Endothelial cell (in vitro differentiated cells): ENCODE results near the gene ZNF207. TPM values are rescaled to one million over a fixed set of nuclear protein-coding genes. Genes with fewer than 3 reads are reported as not detected.

ENCODE experiments used
- DNase-seq: peaks from one replicate; pipeline ENCODE4 v3.0.0; 2021; ENCODE audit warnings: low spot score
- H3K27ac Mint-ChIP-seq: one replicate; pipeline ENCODE4 v1.8.0; 2021; ENCODE audit warnings: mixed read lengths, inconsistent platforms; ENCODE audit not compliant: unreplicated experiment
- H3K27me3 Mint-ChIP-seq: one replicate; pipeline ENCODE4 v1.8.0; 2021; ENCODE audit warnings: mild to moderate bottlenecking, moderate library complexity, mixed read lengths, inconsistent platforms; ENCODE audit not compliant: unreplicated experiment
- H3K36me3 Mint-ChIP-seq: one replicate; pipeline ENCODE4 v1.8.0; 2021; ENCODE audit warnings: mild to moderate bottlenecking, low read depth, mixed read lengths, inconsistent platforms; ENCODE audit not compliant: unreplicated experiment
- H3K4me1 Mint-ChIP-seq: one replicate; pipeline ENCODE4 v1.8.0; 2021; ENCODE audit warnings: mild to moderate bottlenecking, mixed read lengths, inconsistent platforms; ENCODE audit not compliant: unreplicated experiment
- H3K4me3 Mint-ChIP-seq: one replicate; pipeline ENCODE4 v1.8.0; 2021; ENCODE audit warnings: mild to moderate bottlenecking, mixed read lengths, inconsistent platforms; ENCODE audit not compliant: unreplicated experiment
- H3K9me3 Mint-ChIP-seq: one replicate; pipeline ENCODE4 v1.8.0; 2021; ENCODE audit warnings: mixed read lengths, inconsistent platforms; ENCODE audit not compliant: unreplicated experiment
- long read RNA-seq: library from polyadenylated mRNA; unstranded; transcript quantifications from one replicate; pipeline ENCODE4 v2.0.0, GENCODE V29; 2020; ENCODE audit not compliant: unreplicated experiment
- total RNA-seq: library from RNA; stranded (reverse); fragmentation: NEBNext Ultra II Directional; extraction: Animal tissue kit (Norgen Biotek cat#: 25700); gene quantifications from one replicate; pipeline ENCODE4 v1.2.1, GENCODE V29; 2021; ENCODE audit not compliant: unreplicated experiment
- TF ChIP-seq, protein P1 (sequence below): fragments of 200-600 bp; sonication (generic); IDR thresholded peaks from one replicate; pipeline ENCODE4 v1.5.0; 2021; ENCODE audit warnings: antibody characterized with exemption; ENCODE audit not compliant: unreplicated experiment

ZNF207 gene
- 211 TPM for total RNA-seq
- long read RNA-seq, full-length matches to known transcripts, result 103 of 113 reads
- long read RNA-seq, partial matches to known transcripts, result 6 of 113 reads
- long read RNA-seq, other reads (novel, unspliced or antisense), result 4 of 113 reads

DNA sequence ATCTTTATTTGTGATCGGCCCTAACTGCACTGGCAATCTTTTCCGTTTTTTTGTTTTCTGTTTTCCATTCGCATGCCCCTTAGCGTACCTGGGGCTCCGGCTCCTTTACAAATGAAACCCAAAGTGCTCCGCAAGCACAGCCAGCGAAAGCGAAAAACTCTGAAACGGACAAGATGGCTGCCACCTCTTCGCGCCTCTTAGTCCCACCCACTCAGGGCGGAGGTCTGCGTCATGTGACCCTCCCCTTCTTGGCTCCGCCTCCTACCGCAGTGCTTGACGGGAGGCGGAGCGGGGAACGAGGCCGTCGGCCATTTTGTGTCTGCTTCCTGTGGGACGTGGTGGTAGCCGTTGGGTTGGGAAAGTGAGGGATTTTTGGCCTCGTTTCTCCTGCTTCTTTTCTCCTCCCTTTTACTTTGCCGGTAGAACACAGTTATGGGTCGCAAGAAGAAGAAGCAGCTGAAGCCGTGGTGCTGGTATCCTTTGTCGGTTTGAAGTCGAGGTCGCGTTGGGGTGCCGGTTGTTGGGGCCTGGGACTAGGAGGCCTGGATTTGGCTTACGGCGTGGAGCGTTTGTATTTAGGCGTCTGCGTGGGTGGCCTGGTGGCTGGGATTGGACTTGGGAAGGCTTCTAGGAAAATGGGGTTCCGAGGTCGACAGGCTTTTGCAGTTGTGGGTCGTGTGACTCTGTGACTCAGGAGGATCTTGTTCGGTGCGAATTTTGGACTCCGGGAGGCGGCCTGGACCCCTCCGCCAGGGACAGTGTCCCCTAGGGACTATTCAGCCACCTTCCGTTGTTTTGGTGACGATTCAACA, at the start of gene ZNF207:
TSS of gene ZNF207 (plus strand) at position 304 of the 812 bp plus-strand sequence. CDS start at position 433, 129 bp downstream.
- H3K36me3 Mint-ChIP-seq, result peaks cover 16% of the 10 kb centered on the region
- H3K27ac Mint-ChIP-seq, result peak within 1 kb of the TSS; percentile 100
- H3K27me3 Mint-ChIP-seq, result peaks cover 14% of the 10 kb centered on the region
- TF ChIP-seq, protein P1, sequence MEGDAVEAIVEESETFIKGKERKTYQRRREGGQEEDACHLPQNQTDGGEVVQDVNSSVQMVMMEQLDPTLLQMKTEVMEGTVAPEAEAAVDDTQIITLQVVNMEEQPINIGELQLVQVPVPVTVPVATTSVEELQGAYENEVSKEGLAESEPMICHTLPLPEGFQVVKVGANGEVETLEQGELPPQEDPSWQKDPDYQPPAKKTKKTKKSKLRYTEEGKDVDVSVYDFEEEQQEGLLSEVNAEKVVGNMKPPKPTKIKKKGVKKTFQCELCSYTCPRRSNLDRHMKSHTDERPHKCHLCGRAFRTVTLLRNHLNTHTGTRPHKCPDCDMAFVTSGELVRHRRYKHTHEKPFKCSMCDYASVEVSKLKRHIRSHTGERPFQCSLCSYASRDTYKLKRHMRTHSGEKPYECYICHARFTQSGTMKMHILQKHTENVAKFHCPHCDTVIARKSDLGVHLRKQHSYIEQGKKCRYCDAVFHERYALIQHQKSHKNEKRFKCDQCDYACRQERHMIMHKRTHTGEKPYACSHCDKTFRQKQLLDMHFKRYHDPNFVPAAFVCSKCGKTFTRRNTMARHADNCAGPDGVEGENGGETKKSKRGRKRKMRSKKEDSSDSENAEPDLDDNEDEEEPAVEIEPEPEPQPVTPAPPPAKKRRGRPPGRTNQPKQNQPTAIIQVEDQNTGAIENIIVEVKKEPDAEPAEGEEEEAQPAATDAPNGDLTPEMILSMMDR, result no peak
- H3K9me3 Mint-ChIP-seq, result no peaks in the 10 kb centered on the region
- peak; percentile 91 for DNase-seq
- H3K4me1 Mint-ChIP-seq, result peaks cover 30% of the 10 kb centered on the region
- H3K4me3 Mint-ChIP-seq, result peak within 1 kb of the TSS; percentile 100

DNA sequence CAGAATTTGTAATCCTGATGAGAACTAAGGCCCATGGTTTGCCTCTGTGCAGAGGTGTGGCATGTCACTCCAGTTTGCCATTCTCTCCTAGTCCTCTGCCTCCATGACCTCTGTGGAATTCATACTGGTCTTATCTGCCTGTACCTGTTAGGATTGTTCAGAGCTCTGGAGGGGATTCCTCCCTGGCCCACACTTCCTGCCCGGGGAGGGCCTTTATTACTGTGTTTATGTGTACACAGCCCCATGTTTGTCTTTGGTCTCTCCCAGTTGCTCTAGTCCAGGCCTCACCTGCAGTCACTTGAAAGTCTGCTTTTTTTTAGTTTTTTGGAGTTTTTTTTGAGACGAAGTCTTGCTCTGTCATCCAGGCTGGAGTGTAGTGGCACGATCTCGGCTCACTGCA, 47.9 kb upstream of the ZNF207 start:
- Mint-ChIP-seq H3K9me3 (no peaks in the 10 kb centered on the region), H3K27ac (no peak overlapping the region), H3K4me1 (peaks cover 24% of the 10 kb centered on the region), H3K36me3 (no peaks in the 10 kb centered on the region), H3K4me3 (no peak overlapping the region), H3K27me3 (no peaks in the 10 kb centered on the region)
- DNase-seq, result no peak
- TF ChIP-seq, protein P1, result no peak

DNA sequence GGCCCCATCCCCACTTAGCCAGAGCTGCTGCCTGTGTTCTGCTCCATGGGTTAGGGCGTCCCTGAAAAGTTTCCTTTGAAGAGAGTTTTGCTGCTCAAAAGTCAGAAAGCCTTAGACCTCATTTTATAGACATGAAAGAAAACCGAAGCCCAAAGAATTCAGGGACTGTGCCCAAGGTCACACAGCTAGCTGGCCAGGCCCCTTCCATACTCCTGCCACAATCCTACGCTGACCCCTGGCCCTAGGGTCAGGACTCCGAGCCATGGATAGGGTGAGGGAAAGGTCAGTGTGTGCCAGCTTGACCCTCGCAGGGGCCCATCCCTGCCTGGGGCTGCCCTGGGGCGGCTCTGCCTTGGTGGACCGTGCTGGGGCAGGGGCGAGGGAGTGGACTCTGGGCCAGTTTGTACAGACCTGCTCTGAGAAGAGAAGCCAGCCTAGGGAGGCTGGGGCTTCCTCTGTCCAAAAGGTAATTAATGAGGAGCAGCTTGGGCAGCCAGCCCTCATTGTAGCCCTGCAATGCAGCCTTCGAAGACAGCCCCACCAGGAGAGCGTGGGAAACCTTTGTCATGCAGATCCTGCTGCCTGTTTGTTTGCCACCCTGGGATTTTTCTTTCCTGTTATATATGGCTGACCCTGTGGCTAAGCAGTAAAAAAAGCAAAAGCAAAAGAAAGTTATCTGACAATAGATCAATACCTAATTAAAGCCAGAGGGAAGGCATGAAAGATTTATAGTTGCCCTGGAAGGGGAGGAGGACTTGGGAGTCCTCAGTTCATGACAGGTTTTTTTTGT, 46.9 kb upstream of the ZNF207 start:
- H3K36me3 Mint-ChIP-seq, result no peaks in the 10 kb centered on the region
- H3K9me3 Mint-ChIP-seq, result no peaks in the 10 kb centered on the region
- DNase-seq, result no peak
- no peak overlapping the region for H3K27ac Mint-ChIP-seq
- H3K4me3 Mint-ChIP-seq, result no peak overlapping the region
- TF ChIP-seq, protein P1, result no peak
- H3K4me1 Mint-ChIP-seq, result peaks cover 35% of the 10 kb centered on the region
- H3K27me3 Mint-ChIP-seq, result no peaks in the 10 kb centered on the region

DNA sequence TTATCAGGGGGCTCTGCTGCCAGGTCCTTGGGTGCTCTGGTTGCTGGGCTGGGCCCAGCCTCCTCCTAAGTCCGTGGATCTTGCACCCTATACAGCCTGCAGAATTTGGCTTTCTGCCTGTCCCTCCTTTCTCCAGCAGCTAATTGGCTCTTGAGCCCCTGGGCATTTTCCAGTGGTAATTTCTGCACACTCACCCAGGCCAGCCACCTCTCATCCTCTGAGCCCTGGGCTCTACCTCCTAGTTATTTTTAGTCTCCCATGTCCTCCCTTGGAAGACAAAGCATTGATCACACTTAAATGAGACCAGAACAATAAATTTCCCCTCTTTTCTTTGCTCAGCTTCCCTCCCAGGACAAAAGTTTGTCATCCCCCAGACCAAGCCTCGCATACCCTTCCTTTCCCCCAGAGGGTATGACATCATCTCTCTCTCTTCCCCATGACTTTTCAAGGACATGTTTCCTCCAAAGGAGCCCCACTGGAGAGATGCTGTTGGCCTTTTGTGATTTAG, 46.1 kb upstream of the ZNF207 start:
- Mint-ChIP-seq H3K27ac (no peak overlapping the region), H3K36me3 (no peaks in the 10 kb centered on the region), H3K4me3 (no peak overlapping the region), H3K4me1 (peaks cover 36% of the 10 kb centered on the region), H3K27me3 (no peaks in the 10 kb centered on the region), H3K9me3 (no peaks in the 10 kb centered on the region)
- DNase-seq, result no peak
- TF ChIP-seq, protein P1, result no peak
